Keratinocyte (primary cell): ENCODE results near the gene P4HTM.

Experiments
- CTCF ChIP-seq, 3 experiments: IDR thresholded peaks in 1 of 3; conservative IDR thresholded peaks in 1 of 3; optimal IDR thresholded peaks in 1 of 3; 2 replicates in 2 of 3; 3 replicates in 1 of 3; pipeline versions ENCODE3 to v1.5.1; 2011; ENCODE audit warnings: low read length in 3 of 3, mild to moderate bottlenecking in 3 of 3, moderate library complexity in 2 of 3, control low read depth in 1 of 3, inconsistent platforms in 1 of 3; ENCODE audit not compliant: insufficient read depth in 2 of 3; ENCODE audit errors: extremely low read depth in 1 of 3
- EZH2 ChIP-seq: IDR thresholded peaks from one replicate; pipeline ENCODE4 v1.6.1; 2012; ENCODE audit warnings: inconsistent platforms, mild to moderate bottlenecking, low read length, moderate library complexity

- TF ChIP-seq CTCF (optimal IDR thresholded peaks at IDR 0.05 in 1 of 3, IDR thresholded peaks at IDR 0.05 in 1 of 3, conservative IDR thresholded peaks at IDR 0.05 in 1 of 3; ENCODE audit: extremely low read depth in 1 of 3, insufficient read depth in 2 of 3, low read length in 3 of 3) = no peak
- TF ChIP-seq EZH2 = no peak
Measured at GRCh38 chr3:49028298-49028672, 38.2 kb downstream of the P4HTM start.
